Vagina (tissue), 2 donors: ENCODE results near the gene NYAP1.

Source experiments
- CTCF ChIP-seq, 3 experiments: fragments of 450-650 bp in 2 of 3; fragments of 200-600 bp in 1 of 3; sonication (generic) in 1 of 3; IDR thresholded peaks; one replicate each; pipeline ENCODE4 v1.5.1; 2017 to 2019; ENCODE audit warnings: antibody characterized with exemption in 3 of 3, mild to moderate bottlenecking in 2 of 3, moderate library complexity in 2 of 3
- POLR2A ChIP-seq, 2 donors: fragments of 450-650 bp; IDR thresholded peaks; one replicate each; pipeline ENCODE4 v1.6.1; 2017; ENCODE audit warnings: antibody characterized with exemption in 2 of 2, mild to moderate bottlenecking in 2 of 2, moderate library complexity in 2 of 2
- POLR2AphosphoS5 ChIP-seq, 2 donors: sonication (generic); formaldehyde crosslinking; IDR thresholded peaks; one replicate each; pipeline ENCODE4 v1.9.0; 2017; ENCODE audit warnings: antibody characterized with exemption in 2 of 2, mild to moderate bottlenecking in 2 of 2, low read depth in 1 of 2; ENCODE audit not compliant: insufficient read depth in 1 of 2

GRCh38 chr7:100477871-100478267, 5.9 kb upstream of the NYAP1 start:
- no peak for TF ChIP-seq POLR2AphosphoS5 (IDR thresholded peaks at IDR 0.05; ENCODE audit: insufficient read depth in 1 of 2, low read depth in 1 of 2)
- TF ChIP-seq CTCF (IDR thresholded peaks at IDR 0.05): no peak
- no peak for TF ChIP-seq POLR2A (IDR thresholded peaks at IDR 0.05)
